K562 (cell line): ENCODE data around the gene ADGRG1. TPM values are rescaled to one million over a fixed set of nuclear protein-coding genes. Genes with fewer than 3 reads are reported as not detected.

ENCODE experiments used
- ARID1B ChIP-seq: fragments of 450-650 bp; IDR thresholded peaks from 2 replicates; pipeline ENCODE4 v1.6.1; 2016; ENCODE audit warnings: antibody characterized with exemption, mild to moderate bottlenecking, inconsistent platforms
- CBFA2T3 ChIP-seq: fragments of 450-650 bp; IDR thresholded peaks from 2 replicates; pipeline ENCODE4 v1.6.1; 2017
- CEBPB ChIP-seq: fragments of 450-650 bp; IDR thresholded peaks from 2 replicates; pipeline ENCODE4 v1.6.1; 2016; ENCODE audit warnings: missing genetic modification characterization, missing compliant biosample characterization
- CREM ChIP-seq: IDR thresholded peaks from 2 replicates; pipeline ENCODE4 v1.6.1; 2014; ENCODE audit warnings: antibody characterized with exemption, low read depth
- CSDE1 ChIP-seq, 2 experiments: fragments of 450-650 bp; IDR thresholded peaks; 2 replicates each; pipeline ENCODE4 v1.6.1; 2016; ENCODE audit warnings: mild to moderate bottlenecking in 1 of 2
- EP400 ChIP-seq: fragments of 450-650 bp; IDR thresholded peaks from 2 replicates; pipeline ENCODE4 v1.6.1; 2017; ENCODE audit warnings: antibody characterized with exemption, mild to moderate bottlenecking, moderate library complexity
- FOXM1 ChIP-seq, 2 experiments: fragments of 450-650 bp in 1 of 2; sonication (generic) in 1 of 2; formaldehyde crosslinking in 1 of 2; IDR thresholded peaks; 2 replicates each; pipeline versions ENCODE4 v1.6.1 to v1.9.0; 2017 to 2022; ENCODE audit warnings: low read depth in 2 of 2, mild to moderate bottlenecking in 2 of 2, missing genetic modification reagents in 1 of 2, moderate library complexity in 1 of 2
- GABPB2 ChIP-seq: fragments of 250-450 bp; sonication (Bioruptor Pico); conservative IDR thresholded peaks from 2 replicates; pipeline ENCODE4 v1.5.1; 2021; ENCODE audit warnings: mild to moderate bottlenecking
- HCFC1 ChIP-seq: IDR thresholded peaks from 2 replicates; pipeline ENCODE4 v1.6.1; 2012; ENCODE audit warnings: low read depth, low read length, improper control_type of control experiment
- IRF9 ChIP-seq: fragments of 450-650 bp; IDR thresholded peaks from 2 replicates; pipeline ENCODE4 v1.6.1; 2016; ENCODE audit warnings: missing biosample characterization, missing genetic modification characterization
- JUND ChIP-seq, 2 experiments: IDR thresholded peaks; 2 replicates in 1 of 2; 3 replicates in 1 of 2; pipeline ENCODE4 v1.6.1; 2011; ENCODE audit warnings: borderline replicate concordance in 2 of 2, low read depth in 2 of 2, low read length in 2 of 2, improper control_type of control experiment in 1 of 2, missing biosample characterization in 1 of 2, missing genetic modification characterization in 1 of 2, missing genetic modification reagents in 1 of 2
- MAFG ChIP-seq: fragments of 450-650 bp; conservative IDR thresholded peaks from 2 replicates; pipeline ENCODE4 v1.6.1; 2016; ENCODE audit warnings: missing genetic modification characterization, missing compliant biosample characterization
- MLLT1 ChIP-seq, 2 experiments: fragments of 450-650 bp; IDR thresholded peaks; 2 replicates each; pipeline ENCODE4 v1.6.1; 2016
- NEUROD1 ChIP-seq: fragments of 150-350 bp; IDR thresholded peaks from 2 replicates; pipeline ENCODE4 v1.6.1; 2014; ENCODE audit warnings: borderline replicate concordance, low read length, low read depth; ENCODE audit not compliant: partially characterized antibody
- PRPF4 ChIP-seq: fragments of 200-400 bp; formaldehyde crosslinking; IDR thresholded peaks from one replicate; pipeline ENCODE4 v1.6.1; 2017; ENCODE audit warnings: low read length, low read depth, mild to moderate bottlenecking; ENCODE audit not compliant: insufficient read depth, poor library complexity, severe bottlenecking
- RCOR1 ChIP-seq, 2 experiments: IDR thresholded peaks; 2 replicates each; pipeline ENCODE4 v1.6.1; 2012; ENCODE audit warnings: low read depth in 2 of 2, low read length in 2 of 2, borderline replicate concordance in 1 of 2, improper control_type of control experiment in 1 of 2
- TEAD1 ChIP-seq, 2 experiments: fragments of 450-650 bp in 1 of 2; sonication (generic) in 1 of 2; formaldehyde crosslinking; IDR thresholded peaks; 2 replicates each; pipeline versions ENCODE4 v1.4.0 to v1.8.0; 2020 to 2022; ENCODE audit warnings: mild to moderate bottlenecking in 2 of 2, missing genetic modification reagents in 1 of 2
- TEAD4 ChIP-seq, 2 experiments: sonication (generic) in 1 of 2; formaldehyde crosslinking in 1 of 2; IDR thresholded peaks; 2 replicates each; pipeline versions ENCODE4 v1.6.1 to v1.8.0; 2012 to 2022; ENCODE audit warnings: borderline replicate concordance in 1 of 2, inconsistent platforms in 1 of 2, low read length in 1 of 2, mild to moderate bottlenecking in 1 of 2, missing genetic modification reagents in 1 of 2
- TRIM24 ChIP-seq, 2 experiments: fragments of 450-650 bp; IDR thresholded peaks; 2 replicates each; pipeline ENCODE4 v1.6.1; 2016
- XRCC5 ChIP-seq: fragments of 200-400 bp; formaldehyde crosslinking; IDR thresholded peaks from 2 replicates; pipeline ENCODE4 v1.6.1; 2017; ENCODE audit warnings: low read depth, mild to moderate bottlenecking, low read length
- YY1 ChIP-seq, 3 experiments: IDR thresholded peaks; 2 replicates each; pipeline ENCODE4 v1.6.1; 2011; ENCODE audit warnings: low read length in 2 of 3, mild to moderate bottlenecking in 2 of 3, moderate library complexity in 2 of 3, borderline replicate concordance in 1 of 3, control low read depth in 1 of 3, low read depth in 1 of 3; ENCODE audit not compliant: insufficient read depth in 3 of 3, insufficient replicate concordance in 2 of 3, control insufficient read depth in 1 of 3, insufficient read length in 1 of 3; ENCODE audit errors: extremely low read depth in 1 of 3
- ZNF12 ChIP-seq: sonication (generic); formaldehyde crosslinking; IDR thresholded peaks from 2 replicates; pipeline ENCODE4 v1.4.0; 2020; ENCODE audit warnings: mild to moderate bottlenecking, missing genetic modification reagents
- ZNF184 ChIP-seq: sonication (generic); formaldehyde crosslinking; IDR thresholded peaks from 2 replicates; pipeline ENCODE4 v1.5.0; 2020; ENCODE audit warnings: missing genetic modification reagents
- ZNF23 ChIP-seq: fragments of 250-450 bp; sonication (Bioruptor Pico); IDR thresholded peaks from 2 replicates; pipeline ENCODE4 v1.4.0; 2020; ENCODE audit warnings: mild to moderate bottlenecking
- ZNF311 ChIP-seq: fragments of 250-450 bp; sonication (Bioruptor Pico); IDR thresholded peaks from 2 replicates; pipeline ENCODE4 v1.4.0; 2020; ENCODE audit warnings: mild to moderate bottlenecking, moderate library complexity
- polyA plus RNA-seq, 8 experiments: library from polyadenylated mRNA; depleted of rRNA in 4 of 8; stranded (reverse) in 5 of 8; unstranded in 3 of 8; fragments of >200 nt; fragmentation: Nextera tagmentation in 2 of 8; fragmentation: Illumina TruSeq in 1 of 8; extraction: Ambion mirVana in 2 of 8; extraction: Trizol in 1 of 8; gene quantifications; 2 replicates each; pipeline versions ENCODE4 v1.2.1 to v1.2.3, GENCODE V29; 2011 to 2014; ENCODE audit warnings: inconsistent platforms in 1 of 8, missing spikeins in 1 of 8
- total RNA-seq, 7 experiments: library from RNA; depleted of rRNA in 6 of 7; stranded (reverse); fragments of >200 nt in 6 of 7; fragmentation: Illumina TruSeq in 2 of 7; extraction: Trizol in 2 of 7; gene quantifications; 2 replicates each; pipeline versions ENCODE4 v1.2.1 to v1.2.3, GENCODE V29; 2011 to 2021; ENCODE audit warnings: low replicate concordance in 1 of 7

The ADGRG1 gene
- total and polyA plus RNA-seq, 9 of the 15 experiments (the other 6 are each of a cell fraction or from before 2014, with no cell fraction given): 0.04 to 0.31 (median 0.16) TPM; not detected in 6

- TF ChIP-seq XRCC5 (no peak), ZNF12 (CRISPR knock-in tag) (peak; percentile 42; the same call in 1 of the 2 replicates), ZNF23 (CRISPR knock-in tag) (no peak), HCFC1 (no peak), GABPB2 (CRISPR knock-in tag) (no peak), MAFG (tag) (no peak), YY1 (IDR thresholded peaks at IDR 0.05; ENCODE audit: borderline replicate concordance in 1 of 3, control insufficient read depth in 1 of 3, extremely low read depth in 1 of 3, insufficient read depth in 3 of 3, insufficient read length in 1 of 3, insufficient replicate concordance in 2 of 3, low read depth in 1 of 3, low read length in 2 of 3) (peak in 1 of 3 experiments; percentile 16), TRIM24 (IDR thresholded peaks at IDR 0.05) (peak in 1 of 2 experiments; percentile 56; a peak in 2 of 4 replicates), CSDE1 (IDR thresholded peaks at IDR 0.05) (no peak), JUND (IDR thresholded peaks at IDR 0.05; ENCODE audit: borderline replicate concordance, low read depth, low read length) (peak; percentile 61), JUND (tag; IDR thresholded peaks at IDR 0.05; ENCODE audit: borderline replicate concordance, low read depth, low read length) (no peak; the same call in 2 of the 3 replicates), TEAD1 (CRISPR knock-in tag; IDR thresholded peaks at IDR 0.05) (no peak), FOXM1 (IDR thresholded peaks at IDR 0.05; ENCODE audit: low read depth) (no peak), FOXM1 (CRISPR knock-in tag; IDR thresholded peaks at IDR 0.05; ENCODE audit: low read depth) (no peak), ZNF184 (CRISPR knock-in tag) (no peak), MLLT1 (IDR thresholded peaks at IDR 0.05) (0 out of 4 replicates have a peak, but pooled peaks of 1 of the 2 experiments have one; percentile 2), CREM (peak; percentile 81), NEUROD1 (peak; percentile 46), CEBPB (tag) (peak; percentile 93), ARID1B (peak; percentile 83), PRPF4 (no peak), CBFA2T3 (peak; percentile 67), TEAD4 (IDR thresholded peaks at IDR 0.05; ENCODE audit: low read length) (peak; percentile 63), TEAD4 (CRISPR knock-in tag; IDR thresholded peaks at IDR 0.05; ENCODE audit: borderline replicate concordance) (no peak), IRF9 (peak; percentile 74; the same call in 1 of the 2 replicates), ZNF311 (CRISPR knock-in tag) (no peak), EP400 (peak; percentile 44; the same call in 1 of the 2 replicates), RCOR1 (IDR thresholded peaks at IDR 0.05; ENCODE audit: borderline replicate concordance in 1 of 2, low read depth in 2 of 2, low read length in 2 of 2) (peak in 1 of 2 experiments; percentile 86; a peak in 2 of 4 replicates)
These were observed 47.5 kb downstream of the ADGRG1 start (continued) for GRCh38 chr16:57675741-57676551.
